Fibroblast of the aortic adventitia (primary cell): Measurements from ENCODE around the gene THAP5. TPM values are rescaled to one million over a fixed set of nuclear protein-coding genes. Genes with fewer than 3 reads are reported as not detected.

Experiments used
- DNase-seq: peaks from one replicate; pipeline ENCODE4 v3.0.0-alpha.2; 2010; ENCODE audit warnings: low read depth
- H3K4me3 ChIP-seq: 2 replicates; pipeline ENCODE4 v1.5.1; 2011; ENCODE audit warnings: low read depth, mild to moderate bottlenecking, control low read depth, low read length, moderate library complexity
- CTCF ChIP-seq: IDR thresholded peaks from 2 replicates; pipeline ENCODE4 v1.5.1; 2011; ENCODE audit warnings: mild to moderate bottlenecking, low read length, control low read depth, inconsistent platforms; ENCODE audit not compliant: insufficient read depth
- total RNA-seq: library from RNA; depleted of rRNA; stranded (reverse); fragments of >200 nt; gene quantifications from 2 replicates; pipeline ENCODE4 v1.2.3, GENCODE V29; 2012; ENCODE audit warnings: low replicate concordance

The THAP5 gene
- total RNA-seq, 1 donor = 39.6 TPM

GRCh38 chr7:108535744-108536143 is 33.8 kb downstream of the THAP5 start:
- no peak for DNase-seq
- H3K4me3 ChIP-seq = no peak overlapping the region
- TF ChIP-seq CTCF = no peak

- no peak for DNase-seq
- TF ChIP-seq CTCF = no peak
Measured at GRCh38 chr7:108535257-108535656, 34.2 kb downstream of the THAP5 start.

GRCh38 chr7:108533712-108534111 is 35.8 kb downstream of the THAP5 start:
- no peak overlapping the region for H3K4me3 ChIP-seq
- DNase-seq = no peak
- no peak for TF ChIP-seq CTCF

More at GRCh38 chr7:108535257-108535656, 34.2 kb downstream of the THAP5 start:
- H3K4me3 ChIP-seq = no peak overlapping the region

GRCh38 chr7:108529341-108529740 is 40.2 kb downstream of the THAP5 start:
- TF ChIP-seq CTCF = no peak
- no peak overlapping the region for H3K4me3 ChIP-seq
- no peak for DNase-seq

- DNase-seq = no peak
- H3K4me3 ChIP-seq = no peak overlapping the region
- TF ChIP-seq CTCF = no peak
Measured at GRCh38 chr7:108528183-108528712, 41.3 kb downstream of the THAP5 start.

GRCh38 chr7:108526768-108527017 is 42.8 kb downstream of the THAP5 start:
- DNase-seq = no peak
- peak overlapping the region; percentile 87 for H3K4me3 ChIP-seq
- no peak for TF ChIP-seq CTCF
